Spleen (tissue), 11 donors: ENCODE measurements around the gene NCOA7. TPM values are rescaled to one million over a fixed set of nuclear protein-coding genes. Genes with fewer than 3 reads are reported as not detected.

Source experiments
- DNase-seq: peaks from one replicate; pipeline ENCODE4 v3.0.0-alpha.2; 2020
- H3K27ac ChIP-seq, 8 donors: fragments of 200-600 bp; sonication (generic) in 7 of 8; 1 replicate in 4 of 8; 2 replicates in 4 of 8; pipeline versions ENCODE4 v1.5.0 to v1.8.0; 2016 to 2021; ENCODE audit warnings: inconsistent platforms in 4 of 8, mild to moderate bottlenecking in 4 of 8, moderate library complexity in 1 of 8
- H3K27me3 ChIP-seq, 7 donors: fragments of 200-600 bp; sonication (generic) in 6 of 7; replicated peaks in 1 of 7; 1 replicate in 4 of 7; 2 replicates in 3 of 7; pipeline versions ENCODE4 v1.5.0 to v1.8.0; 2016 to 2021; ENCODE audit warnings: inconsistent platforms in 3 of 7, mild to moderate bottlenecking in 1 of 7
- H3K36me3 ChIP-seq, 6 donors: fragments of 200-600 bp; sonication (generic) in 5 of 6; 1 replicate in 4 of 6; 2 replicates in 2 of 6; pipeline versions ENCODE4 v1.5.0 to v1.8.0; 2016 to 2021; ENCODE audit warnings: inconsistent platforms in 2 of 6
- H3K4me1 ChIP-seq, 6 donors: fragments of 200-600 bp; sonication (generic) in 5 of 6; 1 replicate in 3 of 6; 2 replicates in 3 of 6; pipeline versions ENCODE4 v1.5.0 to v1.8.0; 2016 to 2021; ENCODE audit warnings: inconsistent platforms in 3 of 6
- H3K4me3 ChIP-seq, 8 donors: fragments of 200-600 bp; sonication (generic) in 7 of 8; 1 replicate in 4 of 8; 2 replicates in 4 of 8; pipeline versions ENCODE4 v1.5.0 to v1.8.0; 2016 to 2021; ENCODE audit warnings: inconsistent platforms in 4 of 8, mild to moderate bottlenecking in 4 of 8, moderate library complexity in 2 of 8
- H3K9me3 ChIP-seq, 8 donors: fragments of 200-600 bp; sonication (generic) in 7 of 8; 1 replicate in 4 of 8; 2 replicates in 4 of 8; pipeline versions ENCODE4 v1.5.0 to v1.8.0; 2016 to 2021; ENCODE audit warnings: inconsistent platforms in 4 of 8
- CTCF ChIP-seq, 11 experiments: fragments of 200-600 bp in 7 of 11; fragments of 450-650 bp in 4 of 11; sonication (generic) in 4 of 11; IDR thresholded peaks in 8 of 11; conservative IDR thresholded peaks in 3 of 11; 1 replicate in 7 of 11; 2 replicates in 4 of 11; pipeline versions ENCODE4 v1.4.0 to v1.8.0; 2016 to 2021; ENCODE audit warnings: antibody characterized with exemption in 11 of 11, inconsistent platforms in 4 of 11, mild to moderate bottlenecking in 1 of 11
- POLR2A ChIP-seq, 3 donors: fragments of 450-650 bp; IDR thresholded peaks; one replicate each; pipeline ENCODE4 v1.5.1; 2017; ENCODE audit warnings: antibody characterized with exemption in 3 of 3, mild to moderate bottlenecking in 1 of 3
- POLR2AphosphoS5 ChIP-seq, 3 donors: sonication (generic); formaldehyde crosslinking; IDR thresholded peaks; one replicate each; pipeline ENCODE4 v1.5.1; 2017; ENCODE audit warnings: antibody characterized with exemption in 3 of 3
- WGBS, 5 donors: extraction: QIAGEN DNeasy Blood & Tissue Kit in 3 of 5; methylation state at CpG; one replicate each; pipeline versions ENCODE4 v1.1.5 to v1.1.7; 2013 to 2018; 5-methylcytosine and 5-hydroxymethylcytosine counted together
- intact Hi-C: fragments of 100-400 bp; cut with DNase I; formaldehyde crosslinking; loops from one replicate; pipeline ENCODE4 v1.15.0; 2023; ENCODE audit warnings: low total_unique reads
- polyA plus RNA-seq, 3 donors: library from polyadenylated mRNA; stranded (reverse); fragments of 200-250 nt; gene quantifications; one replicate each; pipeline ENCODE4 v1.2.1, GENCODE V29; 2013
- total RNA-seq, 7 donors: library from RNA; depleted of rRNA in 3 of 7; stranded (reverse); fragments of >200 nt in 3 of 7; fragmentation: NEBNext Ultra II Directional in 4 of 7; extraction: Animal tissue kit (Norgen Biotek cat#: 25700) in 4 of 7; gene quantifications; one replicate each; pipeline versions ENCODE4 v1.1.0 to v1.2.1, GENCODE V29; 2016 to 2021
- donor health status: healthy with polysubstance abuse.
- donor health status: DM: no; HTN: no; CAD: no; lungs with moderate emphysema.
- donor health status: DM: no; HTN: no; CAD: no.
- donor health status: Bipolar disorder and iron deficiency.
- donor health status: healthy.
- donor health status: DM: no; HTN: no; CAD: no.
- donor health status: DM: yes; HTN: yes; CAD: no.

The NCOA7 gene
- total and polyA plus RNA-seq, 10 donors = 11.8 to 84.3 (median 43.1) TPM

GRCh38 chr6:125811259-125811658, 20.5 kb downstream of the NCOA7 start:
- no peaks in the 10 kb centered on the region for H3K9me3 ChIP-seq
- no peak for DNase-seq
- H3K27ac ChIP-seq = peak overlapping the region in 4 of 8 donors; percentile 12 to 55 (median 36)
- 56 to 67% (median 60%) methylated on average over 5 of the region's 5 CpGs for WGBS, 5 donors
- TF ChIP-seq POLR2AphosphoS5 (IDR thresholded peaks at IDR 0.05) (no peak), CTCF (IDR thresholded peaks at IDR 0.05 in 8 of 11, conservative IDR thresholded peaks at IDR 0.05 in 3 of 11) (no peak), POLR2A (IDR thresholded peaks at IDR 0.05) (no peak)
- H3K36me3 ChIP-seq = peaks cover 0 to 5% (median under 1%) of the 10 kb centered on the region in 6 donors
- peaks cover 25 to 100% (median 89%) of the 10 kb centered on the region in 6 donors for H3K4me1 ChIP-seq
- H3K4me3 ChIP-seq = no peak overlapping the region
- no peaks in the 10 kb centered on the region for H3K27me3 ChIP-seq
- intact Hi-C loops = no loop called here

- Histone ChIP-seq H3K27ac (peak overlapping the region in 5 of 8 donors; percentile 11 to 55 (median 24)), H3K36me3 (peaks cover 0 to 13% (median 5%) of the 10 kb centered on the region in 6 donors), H3K27me3 (no peaks in the 10 kb centered on the region), H3K4me1 (peaks cover 25 to 100% (median 88%) of the 10 kb centered on the region in 6 donors), H3K9me3 (no peaks in the 10 kb centered on the region), H3K4me3 (no peak overlapping the region)
- 77 to 88% (median 82%) methylated on average over 10 of the region's 10 CpGs for WGBS, 5 donors
- no peak for TF ChIP-seq POLR2A (IDR thresholded peaks at IDR 0.05)
- TF ChIP-seq CTCF (IDR thresholded peaks at IDR 0.05 in 8 of 11, conservative IDR thresholded peaks at IDR 0.05 in 3 of 11) = no peak
- TF ChIP-seq POLR2AphosphoS5 (IDR thresholded peaks at IDR 0.05) = no peak
- intact Hi-C loops = no loop called here
- DNase-seq = no peak
Measured at GRCh38 chr6:125812394-125813292, 21.9 kb downstream of the NCOA7 start.

- no peak for DNase-seq
- TF ChIP-seq POLR2A (IDR thresholded peaks at IDR 0.05) (no peak), POLR2AphosphoS5 (IDR thresholded peaks at IDR 0.05) (no peak), CTCF (IDR thresholded peaks at IDR 0.05 in 8 of 11, conservative IDR thresholded peaks at IDR 0.05 in 3 of 11) (no peak)
- Histone ChIP-seq H3K36me3 (peaks cover 0 to 13% (median 4%) of the 10 kb centered on the region in 6 donors), H3K27me3 (no peaks in the 10 kb centered on the region), H3K4me1 (peaks cover 16 to 100% (median 84%) of the 10 kb centered on the region in 6 donors), H3K4me3 (peak overlapping the region in 2 of 8 donors; percentile 7 to 28), H3K9me3 (no peaks in the 10 kb centered on the region), H3K27ac (peak overlapping the region in 6 of 8 donors; percentile 31 to 74 (median 46))
- 10 to 17% (median 14%) methylated on average over 4 of the region's 4 CpGs for WGBS, 5 donors
- intact Hi-C loops = no loop called here
Measured at GRCh38 chr6:125814481-125814880, 23.7 kb downstream of the NCOA7 start.
